OCI-LY7 (cell line): ENCODE data around the gene FANCC. TPM values are rescaled to one million over a fixed set of nuclear protein-coding genes. Genes with fewer than 3 reads are reported as not detected.

Experiments used
- BruUV-seq: library from RNA; stranded (reverse); fragments of 400-500 nt; replicated peaks from 2 replicates; lab custom pipeline; 2021; lab: Mats Ljungman, UMichigan
- CTCF ChIA-PET: fragments of 300-600 bp; sonication (Branson Sonifier 250); formaldehyde crosslinking; loops from one replicate; lab custom pipeline; 2022; ENCODE audit warnings: antibody characterized with exemption; ENCODE audit not compliant: unreplicated experiment; lab: Charles Lee
- POLR2A ChIA-PET: fragments of 300-600 bp; sonication (Branson Sonifier 250); formaldehyde crosslinking; loops from one replicate; lab custom pipeline; 2022; ENCODE audit warnings: antibody characterized with exemption; lab: Charles Lee
- DNase-seq: peaks from one replicate; pipeline ENCODE4 v3.0.0-alpha.2; 2015; ENCODE audit warnings: low spot score
- H2AFZ ChIP-seq: fragments of 200-600 bp; sonication (generic), shearing (Covaris generic); 2 replicates; pipeline ENCODE4 v1.6.1; 2014; ENCODE audit warnings: mild to moderate bottlenecking, antibody characterized with exemption, low read length, moderate library complexity
- H3K27ac ChIP-seq: fragments of 200-600 bp; sonication (generic); 2 replicates; pipeline ENCODE4 v1.5.1; 2014; ENCODE audit warnings: mixed run types, low read depth, mild to moderate bottlenecking, moderate library complexity, low read length, inconsistent platforms; ENCODE audit not compliant: poor library complexity, severe bottlenecking
- H3K36me3 ChIP-seq: fragments of 200-600 bp; sonication (generic); 2 replicates; pipeline ENCODE4 v1.6.1; 2014; ENCODE audit warnings: mild to moderate bottlenecking, antibody characterized with exemption, low read length, moderate library complexity, mixed read lengths; ENCODE audit not compliant: insufficient read depth
- H3K4me1 ChIP-seq: fragments of 200-600 bp; sonication (generic); 2 replicates; pipeline ENCODE4 v1.5.1; 2014; ENCODE audit warnings: mild to moderate bottlenecking, low read length; ENCODE audit not compliant: insufficient read depth, poor library complexity, severe bottlenecking
- H3K4me2 ChIP-seq: fragments of 200-600 bp; sonication (generic); 2 replicates; pipeline ENCODE4 v1.6.1; 2014; ENCODE audit warnings: mild to moderate bottlenecking, low read length
- H3K4me3 ChIP-seq: fragments of 200-600 bp; sonication (generic); 2 replicates; pipeline ENCODE4 v1.5.1; 2014; ENCODE audit warnings: mild to moderate bottlenecking, low read depth, low read length; ENCODE audit not compliant: poor library complexity, severe bottlenecking
- H3K79me2 ChIP-seq: fragments of 200-600 bp; sonication (generic); 2 replicates; pipeline ENCODE4 v1.6.1; 2016; ENCODE audit warnings: low read depth, mild to moderate bottlenecking, low read length, moderate library complexity, mixed read lengths; ENCODE audit not compliant: insufficient read depth
- H3K9me2 ChIP-seq: fragments of 200-600 bp; sonication (generic); 2 replicates; pipeline ENCODE4 v1.6.1; 2016; ENCODE audit warnings: mild to moderate bottlenecking, low read length, mixed read lengths; ENCODE audit not compliant: insufficient read depth
- H3K9me3 ChIP-seq: fragments of 200-600 bp; sonication (generic); 2 replicates; pipeline ENCODE4 v1.6.1; 2014; ENCODE audit warnings: mild to moderate bottlenecking, mixed run types, low read length, mixed read lengths
- H4K20me1 ChIP-seq: fragments of 200-600 bp; sonication (generic); 2 replicates; pipeline ENCODE4 v1.6.1; 2014; ENCODE audit warnings: mild to moderate bottlenecking, antibody characterized with exemption, low read length, moderate library complexity, mixed read lengths; ENCODE audit not compliant: insufficient read depth
- CTCF ChIP-seq: fragments of 200-600 bp; sonication (generic); conservative IDR thresholded peaks from 2 replicates; pipeline ENCODE4 v1.5.1; 2014; ENCODE audit warnings: mild to moderate bottlenecking, antibody characterized with exemption, low read length, moderate library complexity, mixed read lengths
- EZH2phosphoT487 ChIP-seq: fragments of 200-600 bp; sonication (generic); IDR thresholded peaks from 2 replicates; pipeline ENCODE4 v1.6.1; 2018; ENCODE audit warnings: low read depth, borderline replicate concordance, mild to moderate bottlenecking, mixed run types, antibody characterized with exemption, low read length, moderate library complexity, mixed read lengths
- intact Hi-C: fragments of 100-400 bp; cut with micrococcal nuclease; formaldehyde crosslinking; loops from one replicate; pipeline ENCODE4 v1.10.0; 2022; ENCODE audit not compliant: unreplicated experiment
- total RNA-seq, 2 experiments: library from RNA; depleted of rRNA in 1 of 2; stranded (reverse); fragments of >200 nt in 1 of 2; shearing (Covaris generic) in 1 of 2; gene quantifications; 2 replicates each; pipeline ENCODE4 v1.2.3, GENCODE V29; 2014 to 2022

FANCC gene
- total RNA-seq, 2 experiments from 2014 or later, result 13.9 to 28.7 TPM

- BruUV-seq, result no TSS peak
- H3K9me3 ChIP-seq, result peaks cover 6% of the 10 kb centered on the region; the same call in 1 of the 2 replicates
Measured at GRCh38 chr9:95350266-95350665, 32.8 kb upstream of the FANCC start.

GRCh38 chr9:95349091-95350038, 31.9 kb upstream of the FANCC start:
- Histone ChIP-seq H3K4me3 (no peak overlapping the region), H3K27ac (no peak overlapping the region), H3K36me3 (no peaks in the 10 kb centered on the region), H3K9me2 (no peaks in the 10 kb centered on the region), H3K79me2 (no peaks in the 10 kb centered on the region), H3K9me3 (peaks cover 6% of the 10 kb centered on the region; the same call in 1 of the 2 replicates), H3K4me2 (no peak overlapping the region), H4K20me1 (no peaks in the 10 kb centered on the region), H2AFZ (no peak overlapping the region), H3K4me1 (no peaks in the 10 kb centered on the region)
- no TSS peak for BruUV-seq
- intact Hi-C loops, result no loop called here
- CTCF ChIA-PET, result no interaction called here
- TF ChIP-seq EZH2phosphoT487, result no peak
- no peak for TF ChIP-seq CTCF
- POLR2A ChIA-PET, result interaction anchor here (0.7 kb wide), 1 partner anchor 14 kb away, joined by 3 read pairs; no protein-coding TSS in a partner anchor
- no peak for DNase-seq

More at GRCh38 chr9:95350266-95350665, 32.8 kb upstream of the FANCC start:
- intact Hi-C loops, result no loop called here
- Histone ChIP-seq H3K79me2 (no peaks in the 10 kb centered on the region), H3K4me1 (no peaks in the 10 kb centered on the region), H2AFZ (no peak overlapping the region), H3K9me2 (no peaks in the 10 kb centered on the region), H3K4me2 (no peak overlapping the region), H3K27ac (no peak overlapping the region), H4K20me1 (no peaks in the 10 kb centered on the region), H3K4me3 (no peak overlapping the region), H3K36me3 (no peaks in the 10 kb centered on the region)
- ChIA-PET POLR2A (no interaction called here), CTCF (no interaction called here)
- TF ChIP-seq EZH2phosphoT487, result no peak
- no peak for TF ChIP-seq CTCF
- DNase-seq, result no peak

GRCh38 chr9:95346021-95346420, 28.5 kb upstream of the FANCC start:
- no peaks in the 10 kb centered on the region for H3K9me2 ChIP-seq
- H4K20me1 ChIP-seq, result no peaks in the 10 kb centered on the region
- H3K79me2 ChIP-seq, result no peaks in the 10 kb centered on the region
- no peaks in the 10 kb centered on the region for H3K4me1 ChIP-seq
- no peak overlapping the region for H3K4me2 ChIP-seq
- ChIA-PET POLR2A (no interaction called here), CTCF (no interaction called here)
- DNase-seq, result no peak
- no peak overlapping the region for H2AFZ ChIP-seq
- no TSS peak for BruUV-seq
- intact Hi-C loops, result no loop called here
- H3K9me3 ChIP-seq, result no peaks in the 10 kb centered on the region
- H3K4me3 ChIP-seq, result no peak overlapping the region
- H3K27ac ChIP-seq, result no peak overlapping the region
- TF ChIP-seq CTCF (no peak), EZH2phosphoT487 (no peak)
- no peaks in the 10 kb centered on the region for H3K36me3 ChIP-seq
